A549 (cell line): ENCODE measurements around the gene TFCP2L1. TPM values are rescaled to one million over a fixed set of nuclear protein-coding genes. Genes with fewer than 3 reads are reported as not detected.

Experiments
- ATAC-seq, 2 experiments: fragments of 200-7000 bp in 1 of 2; fragments of >200 bp in 1 of 2; cut with Nextera tagmentation in 1 of 2; cut with Tn5 transposase in 1 of 2; 3 replicates each; pipeline versions ENCODE4 v1.8.0 to v1.9.1; 2018 to 2020; ENCODE audit warnings: mild to moderate bottlenecking in 1 of 2, moderate library complexity in 1 of 2
- CTCF ChIA-PET: fragments of 300-600 bp; sonication (Branson Sonifier 250); formaldehyde crosslinking; extraction: SDS; loops from one replicate; lab custom pipeline; 2021; ENCODE audit warnings: antibody characterized with exemption, inconsistent platforms; lab: Yijun Ruan, JAX
- POLR2A ChIA-PET: fragments of 350-600 bp; formaldehyde crosslinking; extraction: SDS; loops from one replicate; lab custom pipeline; 2021; ENCODE audit warnings: antibody characterized with exemption, inconsistent platforms; lab: Yijun Ruan, JAX
- DNase-seq, 2 experiments: peaks; one replicate each; pipeline versions ENCODE4 v3.0.0 to v3.0.0-alpha.2; 2011 to 2016; ENCODE audit warnings: low read depth in 1 of 2, low spot score in 1 of 2
- FAIRE-seq: peaks from 2 replicates; lab custom pipeline; 2011; peaks lifted over from hg19 to GRCh38; lab: Jason Lieb, UNC
- H3K27ac ChIP-seq, 2 experiments: fragments of >200 bp; sonication (Bioruptor Twin); formaldehyde crosslinking; 3 replicates each; pipeline ENCODE4 v1.5.1; 2016 to 2017
- H3K4me1 ChIP-seq: fragments of >200 bp; sonication (Bioruptor Twin); formaldehyde crosslinking; 3 replicates; pipeline ENCODE4 v1.6.1; 2016
- H3K4me2 ChIP-seq: fragments of >200 bp; sonication (Bioruptor Twin); formaldehyde crosslinking; 3 replicates; pipeline ENCODE4 v1.6.1; 2016
- H3K4me3 ChIP-seq: fragments of >200 bp; sonication (Bioruptor Twin); formaldehyde crosslinking; 3 replicates; pipeline ENCODE4 v1.5.1; 2016
- H3K9me3 ChIP-seq: fragments of >200 bp; sonication (Bioruptor Twin); formaldehyde crosslinking; 3 replicates; pipeline ENCODE4 v1.6.1; 2016
- CEBPB ChIP-seq, 2 experiments: fragments of >200 bp in 1 of 2; sonication (Bioruptor Twin) in 1 of 2; formaldehyde crosslinking in 1 of 2; IDR thresholded peaks; 2 replicates each; pipeline ENCODE4 v1.6.1; 2012 to 2016
- CHD2 ChIP-seq: fragments of 150-350 bp; IDR thresholded peaks from 2 replicates; pipeline ENCODE4 v1.6.1; 2014; ENCODE audit warnings: low read length; ENCODE audit not compliant: partially characterized antibody
- CHD4 ChIP-seq: fragments of 200-600 bp; sonication (generic); IDR thresholded peaks from 2 replicates; pipeline ENCODE4 v1.6.1; 2016; ENCODE audit warnings: antibody characterized with exemption, mild to moderate bottlenecking, borderline replicate concordance
- EHF ChIP-seq: fragments of 250-450 bp; sonication (Bioruptor Pico); IDR thresholded peaks from 2 replicates; pipeline ENCODE4 v1.5.0; 2020; ENCODE audit warnings: mild to moderate bottlenecking
- ESRRA ChIP-seq: fragments of 150-350 bp; IDR thresholded peaks from 2 replicates; pipeline ENCODE4 v1.6.1; 2014; ENCODE audit warnings: mild to moderate bottlenecking, low read length, borderline replicate concordance
- FOSL2 ChIP-seq, 2 experiments: fragments of 450-650 bp in 1 of 2; fragments of >200 bp in 1 of 2; sonication (Bioruptor Twin) in 1 of 2; formaldehyde crosslinking; IDR thresholded peaks; 2 replicates each; pipeline versions ENCODE4 v1.5.0 to v1.6.1; 2016 to 2020; ENCODE audit warnings: mild to moderate bottlenecking in 1 of 2, moderate library complexity in 1 of 2
- FOXS1 ChIP-seq: fragments of 250-450 bp; sonication (Bioruptor Pico); IDR thresholded peaks from 2 replicates; pipeline ENCODE4 v1.5.0; 2020; ENCODE audit warnings: mild to moderate bottlenecking, moderate library complexity
- JUN ChIP-seq, 2 experiments: fragments of >200 bp; sonication (Bioruptor Twin); formaldehyde crosslinking; IDR thresholded peaks; 2 replicates in 1 of 2; 3 replicates in 1 of 2; pipeline ENCODE4 v1.6.1; 2016 to 2017
- MYC ChIP-seq: IDR thresholded peaks from 2 replicates; pipeline ENCODE4 v1.6.1; 2012; ENCODE audit warnings: mild to moderate bottlenecking, inconsistent platforms, low read length, improper control_type of control experiment, borderline replicate concordance
- NR3C1 ChIP-seq: fragments of >200 bp; sonication (Bioruptor Twin); formaldehyde crosslinking; IDR thresholded peaks from 3 replicates; pipeline ENCODE4 v1.6.1; 2017
- PHF8 ChIP-seq: fragments of 200-600 bp; sonication (generic); IDR thresholded peaks from 2 replicates; pipeline ENCODE4 v1.6.1; 2016; ENCODE audit warnings: low read depth, mild to moderate bottlenecking, antibody characterized with exemption, moderate library complexity, borderline replicate concordance
- POLR2AphosphoS2 ChIP-seq: conservative IDR thresholded peaks from 2 replicates; pipeline ENCODE4 v1.6.1; 2012; ENCODE audit warnings: low read length, improper control_type of control experiment, inconsistent platforms
- RARB ChIP-seq: fragments of 250-450 bp; sonication (Bioruptor Pico); IDR thresholded peaks from 2 replicates; pipeline ENCODE4 v1.8.0; 2021; ENCODE audit warnings: mild to moderate bottlenecking, moderate library complexity
- RCOR1 ChIP-seq: fragments of 150-350 bp; IDR thresholded peaks from 2 replicates; pipeline ENCODE4 v1.6.1; 2014; ENCODE audit warnings: antibody characterized with exemption, low read length, low read depth
- RFX5 ChIP-seq: fragments of 450-650 bp; IDR thresholded peaks from 2 replicates; pipeline ENCODE4 v1.7.1; 2014; ENCODE audit warnings: antibody characterized with exemption, mild to moderate bottlenecking, moderate library complexity
- SREBF2 ChIP-seq: fragments of 450-650 bp; IDR thresholded peaks from 2 replicates; pipeline ENCODE4 v1.6.1; 2014; ENCODE audit warnings: mild to moderate bottlenecking, moderate library complexity
- TP53 ChIP-seq: fragments of 250-450 bp; sonication (Bioruptor Pico); IDR thresholded peaks from 2 replicates; pipeline ENCODE4 v1.5.0; 2021; ENCODE audit warnings: mild to moderate bottlenecking, moderate library complexity
- ZNF302 ChIP-seq: fragments of 250-450 bp; sonication (Bioruptor Pico); IDR thresholded peaks from 2 replicates; pipeline ENCODE4 v1.9.0; 2021; ENCODE audit warnings: inconsistent platforms, mild to moderate bottlenecking, moderate library complexity
- WGBS: methylation state at CpG from one replicate; pipeline ENCODE4 v1.1.6; 2017; ENCODE audit errors: missing lambda C conversion rate; 5-methylcytosine and 5-hydroxymethylcytosine counted together
- polyA plus RNA-seq, 4 experiments: library from polyadenylated mRNA; depleted of rRNA in 3 of 4; stranded (reverse); fragments of >200 nt; fragmentation: RNase III in 1 of 4; extraction: RNeasy Plus Mini Kit Qiagen cat#74134 plus additional on column Dnase treatment in 1 of 4; gene quantifications; 2 replicates in 3 of 4; 3 replicates in 1 of 4; pipeline ENCODE4 v1.2.3, GENCODE V29; 2011 to 2017
- TF ChIP-seq, protein P1 (sequence below): fragments of 150-350 bp; IDR thresholded peaks from 2 replicates; pipeline ENCODE4 v1.6.1; 2014; ENCODE audit warnings: low read depth, mild to moderate bottlenecking, low read length
- TF ChIP-seq, protein P2 (sequence below): IDR thresholded peaks from 2 replicates; pipeline ENCODE4 v1.6.1; 2012
- TF ChIP-seq, protein P3 (sequence below): IDR thresholded peaks from 2 replicates; pipeline ENCODE4 v1.6.1; 2012; ENCODE audit warnings: low read depth, borderline replicate concordance
- TF ChIP-seq, protein P4 (sequence below): fragments of 200-600 bp; sonication (generic); IDR thresholded peaks from 2 replicates; pipeline ENCODE4 v1.6.1; 2016; ENCODE audit warnings: antibody characterized with exemption, mild to moderate bottlenecking, moderate library complexity
- TF ChIP-seq, protein P5 (sequence below): fragments of 250-450 bp; sonication (Bioruptor Pico); IDR thresholded peaks from 2 replicates; pipeline ENCODE4 v1.5.0; 2021; ENCODE audit warnings: mild to moderate bottlenecking, moderate library complexity, borderline replicate concordance

The TFCP2L1 gene
- polyA plus RNA-seq, 2 of the 4 experiments (the other 2 are of a cell fraction): 1.3 to 3.1 TPM

DNA sequence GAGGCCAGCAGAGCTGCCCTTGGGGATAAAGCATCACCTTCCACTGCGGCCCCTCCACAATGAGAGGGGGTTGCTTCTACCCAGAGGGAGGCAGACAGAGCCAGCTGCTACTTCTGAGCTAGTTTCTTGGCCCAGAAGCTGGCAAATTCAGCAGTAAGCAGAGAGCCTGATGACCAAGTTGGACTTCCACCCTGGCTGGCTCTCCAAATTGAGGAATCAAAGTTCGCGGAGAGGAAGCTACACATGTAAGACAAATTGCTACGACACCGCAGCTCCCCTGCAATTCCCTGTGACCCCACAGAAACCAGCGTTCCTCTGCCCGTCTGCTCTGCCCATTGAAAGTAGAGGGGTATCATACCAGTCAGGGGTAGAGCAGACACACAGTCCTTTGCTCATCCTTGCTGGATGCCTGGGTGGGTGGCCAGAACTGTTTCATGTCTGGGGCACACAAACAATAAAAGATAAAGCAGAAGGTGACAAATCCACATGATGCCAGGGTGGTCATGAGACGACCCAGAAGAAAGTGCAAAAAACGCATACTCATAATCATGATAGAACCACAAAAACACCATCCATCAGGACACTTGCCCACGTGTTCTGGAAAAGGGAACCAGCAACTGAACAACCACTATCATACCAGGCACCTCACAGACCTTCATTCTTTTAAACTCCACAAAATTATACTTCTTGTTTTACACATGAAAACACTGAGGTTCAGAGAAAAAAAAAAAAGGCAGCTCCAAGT is 5.4 kb downstream of the TFCP2L1 start:
- 89% methylated on average over 10 of the region's 10 CpGs for WGBS

DNA sequence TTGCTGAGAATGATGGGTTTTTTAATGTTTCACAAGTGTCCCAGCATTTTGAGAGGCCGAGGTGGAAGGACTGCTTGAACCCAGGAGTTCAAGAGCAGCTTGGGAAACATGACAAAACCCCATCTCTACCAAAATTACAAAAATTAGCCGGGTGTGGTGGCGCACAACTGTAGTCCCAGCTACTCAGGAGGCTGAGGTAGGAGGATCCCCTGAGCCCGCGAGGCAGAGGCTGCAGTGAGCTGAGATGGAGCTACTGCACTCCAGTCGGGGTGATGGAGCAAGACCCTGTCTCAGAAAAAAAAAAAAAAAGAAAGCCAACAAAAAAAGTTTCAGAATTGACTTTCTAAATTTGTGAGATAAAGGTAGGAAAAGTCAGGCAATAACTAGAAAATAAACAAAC is 8.7 kb downstream of the TFCP2L1 start:
- Histone ChIP-seq H3K4me3 (no peak overlapping the region), H3K4me2 (no peak overlapping the region), H3K4me1 (peaks cover 7% of the 10 kb centered on the region; the same call in 2 of the 3 replicates), H3K9me3 (no peaks in the 10 kb centered on the region), H3K27ac (no peak overlapping the region)
- 90% methylated on average over 6 of the region's 6 CpGs for WGBS
- FAIRE-seq (no peak), ATAC-seq (no peak), DNase-seq (no peak)
- POLR2A ChIA-PET: no interaction called here
- CTCF ChIA-PET: interaction anchor here (1.5 kb wide), 1 partner anchor 177 kb away, joined by 4 read pairs; no protein-coding TSS in a partner anchor
- TF ChIP-seq PHF8 (no peak), RFX5 (no peak), RARB (no peak), ESRRA (no peak), POLR2AphosphoS2 (no peak), CEBPB (IDR thresholded peaks at IDR 0.05) (no peak), FOSL2 (IDR thresholded peaks at IDR 0.05) (no peak), FOSL2 (CRISPR knock-in tag; IDR thresholded peaks at IDR 0.05) (no peak), FOXS1 (CRISPR knock-in tag) (no peak), CHD2 (no peak)
- TF ChIP-seq, protein P1, sequence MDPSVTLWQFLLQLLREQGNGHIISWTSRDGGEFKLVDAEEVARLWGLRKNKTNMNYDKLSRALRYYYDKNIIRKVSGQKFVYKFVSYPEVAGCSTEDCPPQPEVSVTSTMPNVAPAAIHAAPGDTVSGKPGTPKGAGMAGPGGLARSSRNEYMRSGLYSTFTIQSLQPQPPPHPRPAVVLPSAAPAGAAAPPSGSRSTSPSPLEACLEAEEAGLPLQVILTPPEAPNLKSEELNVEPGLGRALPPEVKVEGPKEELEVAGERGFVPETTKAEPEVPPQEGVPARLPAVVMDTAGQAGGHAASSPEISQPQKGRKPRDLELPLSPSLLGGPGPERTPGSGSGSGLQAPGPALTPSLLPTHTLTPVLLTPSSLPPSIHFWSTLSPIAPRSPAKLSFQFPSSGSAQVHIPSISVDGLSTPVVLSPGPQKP: no peak
- TF ChIP-seq, protein P2, sequence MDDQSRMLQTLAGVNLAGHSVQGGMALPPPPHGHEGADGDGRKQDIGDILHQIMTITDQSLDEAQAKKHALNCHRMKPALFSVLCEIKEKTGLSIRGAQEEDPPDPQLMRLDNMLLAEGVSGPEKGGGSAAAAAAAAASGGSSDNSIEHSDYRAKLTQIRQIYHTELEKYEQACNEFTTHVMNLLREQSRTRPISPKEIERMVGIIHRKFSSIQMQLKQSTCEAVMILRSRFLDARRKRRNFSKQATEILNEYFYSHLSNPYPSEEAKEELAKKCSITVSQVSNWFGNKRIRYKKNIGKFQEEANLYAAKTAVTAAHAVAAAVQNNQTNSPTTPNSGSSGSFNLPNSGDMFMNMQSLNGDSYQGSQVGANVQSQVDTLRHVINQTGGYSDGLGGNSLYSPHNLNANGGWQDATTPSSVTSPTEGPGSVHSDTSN: no peak
- TF ChIP-seq, protein P3, sequence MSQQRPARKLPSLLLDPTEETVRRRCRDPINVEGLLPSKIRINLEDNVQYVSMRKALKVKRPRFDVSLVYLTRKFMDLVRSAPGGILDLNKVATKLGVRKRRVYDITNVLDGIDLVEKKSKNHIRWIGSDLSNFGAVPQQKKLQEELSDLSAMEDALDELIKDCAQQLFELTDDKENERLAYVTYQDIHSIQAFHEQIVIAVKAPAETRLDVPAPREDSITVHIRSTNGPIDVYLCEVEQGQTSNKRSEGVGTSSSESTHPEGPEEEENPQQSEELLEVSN: no peak

More for the DNA sequence above, 5.4 kb downstream of the TFCP2L1 start:
- H3K27ac ChIP-seq: no peak overlapping the region
- no peak for TF ChIP-seq POLR2AphosphoS2
- no peak for TF ChIP-seq JUN (IDR thresholded peaks at IDR 0.05)
- TF ChIP-seq NR3C1: no peak
- no peak for TF ChIP-seq MYC
- no peak for TF ChIP-seq TP53
- no peaks in the 10 kb centered on the region for H3K9me3 ChIP-seq
- no peak for DNase-seq
- no peak overlapping the region for H3K4me2 ChIP-seq
- FAIRE-seq: no peak
- peaks cover 31% of the 10 kb centered on the region for H3K4me1 ChIP-seq
- H3K4me3 ChIP-seq: no peak overlapping the region
- ChIA-PET POLR2A (no interaction called here), CTCF (no interaction called here)
- ATAC-seq: no peak

DNA sequence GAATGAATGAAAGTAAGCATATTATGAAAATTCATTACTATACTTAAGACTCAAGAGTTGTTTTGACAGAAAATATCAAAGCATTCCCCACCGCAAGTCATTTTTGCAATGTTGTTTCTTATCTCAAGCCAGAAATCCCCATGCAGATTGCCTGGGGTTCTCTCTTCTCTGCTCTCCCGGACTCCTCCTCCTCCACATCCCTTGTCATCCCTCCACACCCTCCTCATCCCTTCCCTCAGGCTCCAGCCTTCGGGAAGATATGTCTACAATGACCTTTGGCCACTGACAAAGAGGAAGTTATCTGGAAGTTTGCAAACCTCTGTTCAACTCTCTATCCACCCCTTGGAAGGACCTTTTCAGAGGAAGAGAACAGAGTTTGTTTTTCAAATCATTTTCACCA is 11.9 kb downstream of the TFCP2L1 start:
- 34% methylated on average over 3 of the region's 3 CpGs for WGBS
- POLR2A ChIA-PET: no interaction called here
- ATAC-seq: peak in 1 of 2 experiments; percentile 51; a peak in 2 of 6 replicates
- TF ChIP-seq SREBF2 (no peak), CHD4 (no peak), ZNF302 (no peak), RCOR1 (no peak), EHF (CRISPR knock-in tag) (no peak)
- TF ChIP-seq, protein P4, sequence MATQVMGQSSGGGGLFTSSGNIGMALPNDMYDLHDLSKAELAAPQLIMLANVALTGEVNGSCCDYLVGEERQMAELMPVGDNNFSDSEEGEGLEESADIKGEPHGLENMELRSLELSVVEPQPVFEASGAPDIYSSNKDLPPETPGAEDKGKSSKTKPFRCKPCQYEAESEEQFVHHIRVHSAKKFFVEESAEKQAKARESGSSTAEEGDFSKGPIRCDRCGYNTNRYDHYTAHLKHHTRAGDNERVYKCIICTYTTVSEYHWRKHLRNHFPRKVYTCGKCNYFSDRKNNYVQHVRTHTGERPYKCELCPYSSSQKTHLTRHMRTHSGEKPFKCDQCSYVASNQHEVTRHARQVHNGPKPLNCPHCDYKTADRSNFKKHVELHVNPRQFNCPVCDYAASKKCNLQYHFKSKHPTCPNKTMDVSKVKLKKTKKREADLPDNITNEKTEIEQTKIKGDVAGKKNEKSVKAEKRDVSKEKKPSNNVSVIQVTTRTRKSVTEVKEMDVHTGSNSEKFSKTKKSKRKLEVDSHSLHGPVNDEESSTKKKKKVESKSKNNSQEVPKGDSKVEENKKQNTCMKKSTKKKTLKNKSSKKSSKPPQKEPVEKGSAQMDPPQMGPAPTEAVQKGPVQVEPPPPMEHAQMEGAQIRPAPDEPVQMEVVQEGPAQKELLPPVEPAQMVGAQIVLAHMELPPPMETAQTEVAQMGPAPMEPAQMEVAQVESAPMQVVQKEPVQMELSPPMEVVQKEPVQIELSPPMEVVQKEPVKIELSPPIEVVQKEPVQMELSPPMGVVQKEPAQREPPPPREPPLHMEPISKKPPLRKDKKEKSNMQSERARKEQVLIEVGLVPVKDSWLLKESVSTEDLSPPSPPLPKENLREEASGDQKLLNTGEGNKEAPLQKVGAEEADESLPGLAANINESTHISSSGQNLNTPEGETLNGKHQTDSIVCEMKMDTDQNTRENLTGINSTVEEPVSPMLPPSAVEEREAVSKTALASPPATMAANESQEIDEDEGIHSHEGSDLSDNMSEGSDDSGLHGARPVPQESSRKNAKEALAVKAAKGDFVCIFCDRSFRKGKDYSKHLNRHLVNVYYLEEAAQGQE: no peak
- TF ChIP-seq, protein P5, sequence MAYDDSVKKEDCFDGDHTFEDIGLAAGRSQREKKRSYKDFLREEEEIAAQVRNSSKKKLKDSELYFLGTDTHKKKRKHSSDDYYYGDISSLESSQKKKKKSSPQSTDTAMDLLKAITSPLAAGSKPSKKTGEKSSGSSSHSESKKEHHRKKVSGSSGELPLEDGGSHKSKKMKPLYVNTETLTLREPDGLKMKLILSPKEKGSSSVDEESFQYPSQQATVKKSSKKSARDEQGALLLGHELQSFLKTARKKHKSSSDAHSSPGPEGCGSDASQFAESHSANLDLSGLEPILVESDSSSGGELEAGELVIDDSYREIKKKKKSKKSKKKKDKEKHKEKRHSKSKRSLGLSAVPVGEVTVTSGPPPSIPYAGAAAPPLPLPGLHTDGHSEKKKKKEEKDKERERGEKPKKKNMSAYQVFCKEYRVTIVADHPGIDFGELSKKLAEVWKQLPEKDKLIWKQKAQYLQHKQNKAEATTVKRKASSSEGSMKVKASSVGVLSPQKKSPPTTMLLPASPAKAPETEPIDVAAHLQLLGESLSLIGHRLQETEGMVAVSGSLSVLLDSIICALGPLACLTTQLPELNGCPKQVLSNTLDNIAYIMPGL (CRISPR knock-in tag): no peak
- TF ChIP-seq, protein P1: no peak

More for the DNA sequence above, 11.9 kb downstream of the TFCP2L1 start:
- CTCF ChIA-PET: interaction anchor here (0.7 kb wide), 1 partner anchor 613 kb away, joined by 4 read pairs; no protein-coding TSS in a partner anchor
- Histone ChIP-seq H3K4me3 (no peak overlapping the region), H3K9me3 (no peaks in the 10 kb centered on the region), H3K4me1 (peaks cover 6% of the 10 kb centered on the region; the same call in 1 of the 3 replicates), H3K27ac (no peak overlapping the region), H3K4me2 (peak overlapping the region; percentile 27; the same call in 2 of the 3 replicates)
- DNase-seq (no peak), FAIRE-seq (no peak)
